HEK293T (cell line): ENCODE measurements around the gene HIC1.

Experiments
- CTCF ChIA-PET: fragments of 350-600 bp; formaldehyde crosslinking; extraction: SDS; loops from one replicate; lab custom pipeline; 2021; ENCODE audit warnings: antibody characterized with exemption, inconsistent platforms; lab: Yijun Ruan, JAX
- POLR2A ChIA-PET: fragments of 350-600 bp; formaldehyde crosslinking; extraction: SDS; loops from one replicate; lab custom pipeline; 2020; ENCODE audit warnings: antibody characterized with exemption, inconsistent platforms; lab: Yijun Ruan, JAX
- DNase-seq: peaks from one replicate; pipeline ENCODE4 v3.0.0; 2012; ENCODE audit warnings: mixed read lengths; ENCODE audit errors: extremely low spot score
- ARNT ChIP-seq: fragments of 450-650 bp; IDR thresholded peaks from 2 replicates; pipeline ENCODE4 v1.6.1; 2017; ENCODE audit warnings: mild to moderate bottlenecking
- BHLHE40 ChIP-seq: fragments of 450-650 bp; IDR thresholded peaks from 2 replicates; pipeline ENCODE4 v1.6.1; 2016; ENCODE audit warnings: mild to moderate bottlenecking, moderate library complexity, borderline replicate concordance
- CTBP1 ChIP-seq: fragments of 450-650 bp; IDR thresholded peaks from 2 replicates; pipeline ENCODE4 v1.6.1; 2016; ENCODE audit warnings: borderline replicate concordance
- ELF4 ChIP-seq: fragments of 450-650 bp; IDR thresholded peaks from 2 replicates; pipeline ENCODE4 v1.6.1; 2017; ENCODE audit warnings: antibody characterized with exemption
- FOXA1 ChIP-seq: fragments of 450-650 bp; IDR thresholded peaks from 2 replicates; pipeline ENCODE4 v1.6.1; 2016; ENCODE audit warnings: mild to moderate bottlenecking
- FOXK2 ChIP-seq: fragments of 450-650 bp; IDR thresholded peaks from 2 replicates; pipeline ENCODE4 v1.6.1; 2016; ENCODE audit warnings: mild to moderate bottlenecking
- FOXM1 ChIP-seq: fragments of 450-650 bp; IDR thresholded peaks from 2 replicates; pipeline ENCODE4 v1.6.1; 2017; ENCODE audit warnings: mild to moderate bottlenecking, borderline replicate concordance
- HDGF ChIP-seq: fragments of 450-650 bp; IDR thresholded peaks from 2 replicates; pipeline ENCODE4 v1.6.1; 2017; ENCODE audit warnings: antibody characterized with exemption, borderline replicate concordance
- L3MBTL2 ChIP-seq: fragments of 450-650 bp; conservative IDR thresholded peaks from 2 replicates; pipeline ENCODE4 v1.6.1; 2016; ENCODE audit warnings: mild to moderate bottlenecking
- LEF1 ChIP-seq: fragments of 450-650 bp; IDR thresholded peaks from 2 replicates; pipeline ENCODE4 v1.6.1; 2017; ENCODE audit warnings: mild to moderate bottlenecking, borderline replicate concordance
- NFRKB ChIP-seq: fragments of 450-650 bp; IDR thresholded peaks from 2 replicates; pipeline ENCODE4 v1.6.1; 2016; ENCODE audit warnings: mild to moderate bottlenecking, moderate library complexity
- SP1 ChIP-seq: fragments of 450-650 bp; IDR thresholded peaks from 2 replicates; pipeline ENCODE4 v1.6.1; 2017
- SUZ12 ChIP-seq: fragments of 450-650 bp; IDR thresholded peaks from 2 replicates; pipeline ENCODE4 v1.6.1; 2016; ENCODE audit warnings: mild to moderate bottlenecking
- TARDBP ChIP-seq: fragments of 450-650 bp; IDR thresholded peaks from 2 replicates; pipeline ENCODE4 v1.6.1; 2016
- ZNF384 ChIP-seq: fragments of 450-650 bp; IDR thresholded peaks from 2 replicates; pipeline ENCODE4 v1.6.1; 2016
- TF ChIP-seq, protein P1 (sequence below): fragments of 450-650 bp; IDR thresholded peaks from 2 replicates; pipeline ENCODE4 v1.6.1; 2016

HIC1 gene

GRCh38 chr17:2094891-2095535, 40.1 kb downstream of the HIC1 start:
- TF ChIP-seq ZNF384 = no peak
- no peak for TF ChIP-seq ARNT
- TF ChIP-seq, protein P1, sequence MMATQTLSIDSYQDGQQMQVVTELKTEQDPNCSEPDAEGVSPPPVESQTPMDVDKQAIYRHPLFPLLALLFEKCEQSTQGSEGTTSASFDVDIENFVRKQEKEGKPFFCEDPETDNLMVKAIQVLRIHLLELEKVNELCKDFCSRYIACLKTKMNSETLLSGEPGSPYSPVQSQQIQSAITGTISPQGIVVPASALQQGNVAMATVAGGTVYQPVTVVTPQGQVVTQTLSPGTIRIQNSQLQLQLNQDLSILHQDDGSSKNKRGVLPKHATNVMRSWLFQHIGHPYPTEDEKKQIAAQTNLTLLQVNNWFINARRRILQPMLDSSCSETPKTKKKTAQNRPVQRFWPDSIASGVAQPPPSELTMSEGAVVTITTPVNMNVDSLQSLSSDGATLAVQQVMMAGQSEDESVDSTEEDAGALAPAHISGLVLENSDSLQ = no peak
- TF ChIP-seq FOXK2 = no peak
- no peak for TF ChIP-seq SUZ12
- no peak for TF ChIP-seq NFRKB
- no peak for TF ChIP-seq HDGF
- TF ChIP-seq FOXA1 = no peak
- TF ChIP-seq BHLHE40 = no peak
- TF ChIP-seq CTBP1 = no peak
- no peak for TF ChIP-seq SP1
- no peak for TF ChIP-seq ELF4
- TF ChIP-seq TARDBP = no peak
- TF ChIP-seq L3MBTL2 = no peak
- DNase-seq = no peak
- CTCF ChIA-PET = interaction anchor here (1.1 to 1.9 kb wide), 2 partner anchors 8 to 150 kb away, joined by 3 to 5 read pairs; no protein-coding TSS in a partner anchor
- POLR2A ChIA-PET = no interaction called here

DNA sequence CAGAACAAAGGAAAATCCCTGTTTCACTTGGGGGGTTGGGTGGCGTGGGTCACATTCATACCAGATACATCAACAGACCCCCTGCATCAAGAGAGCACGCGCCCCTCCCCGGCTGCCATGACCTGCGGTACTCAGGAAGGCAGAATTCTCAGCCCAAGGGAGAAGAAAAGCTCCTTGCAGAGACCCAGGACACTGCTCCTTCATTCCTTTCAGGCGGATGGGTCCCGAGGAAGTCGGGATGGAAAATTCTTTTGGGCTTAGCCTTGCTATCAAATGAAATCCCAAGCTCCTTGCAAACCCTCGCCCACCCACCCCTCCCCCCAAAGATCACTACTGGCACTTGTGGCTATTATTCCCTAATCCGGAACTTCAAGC, 40.6 kb downstream of the HIC1 start:
- DNase-seq = no peak
- POLR2A ChIA-PET = no interaction called here
- CTCF ChIA-PET = interaction anchor here (1.9 kb wide), 1 partner anchor 149 kb away, joined by 5 read pairs; no protein-coding TSS in a partner anchor
- no peak for TF ChIP-seq ELF4
- TF ChIP-seq TARDBP = no peak

- ChIA-PET CTCF (interaction anchor here (0.8 kb wide), 1 partner anchor 143 kb away, joined by 3 read pairs; no protein-coding TSS in a partner anchor), POLR2A (no interaction called here)
- DNase-seq = peak; percentile 33
- TF ChIP-seq SUZ12 = no peak
- no peak for TF ChIP-seq ZNF384
- TF ChIP-seq TARDBP = no peak
- TF ChIP-seq BHLHE40 = no peak
- TF ChIP-seq, protein P1 = no peak
Measured at GRCh38 chr17:2101448-2102257, 46.8 kb downstream of the HIC1 start.

DNA sequence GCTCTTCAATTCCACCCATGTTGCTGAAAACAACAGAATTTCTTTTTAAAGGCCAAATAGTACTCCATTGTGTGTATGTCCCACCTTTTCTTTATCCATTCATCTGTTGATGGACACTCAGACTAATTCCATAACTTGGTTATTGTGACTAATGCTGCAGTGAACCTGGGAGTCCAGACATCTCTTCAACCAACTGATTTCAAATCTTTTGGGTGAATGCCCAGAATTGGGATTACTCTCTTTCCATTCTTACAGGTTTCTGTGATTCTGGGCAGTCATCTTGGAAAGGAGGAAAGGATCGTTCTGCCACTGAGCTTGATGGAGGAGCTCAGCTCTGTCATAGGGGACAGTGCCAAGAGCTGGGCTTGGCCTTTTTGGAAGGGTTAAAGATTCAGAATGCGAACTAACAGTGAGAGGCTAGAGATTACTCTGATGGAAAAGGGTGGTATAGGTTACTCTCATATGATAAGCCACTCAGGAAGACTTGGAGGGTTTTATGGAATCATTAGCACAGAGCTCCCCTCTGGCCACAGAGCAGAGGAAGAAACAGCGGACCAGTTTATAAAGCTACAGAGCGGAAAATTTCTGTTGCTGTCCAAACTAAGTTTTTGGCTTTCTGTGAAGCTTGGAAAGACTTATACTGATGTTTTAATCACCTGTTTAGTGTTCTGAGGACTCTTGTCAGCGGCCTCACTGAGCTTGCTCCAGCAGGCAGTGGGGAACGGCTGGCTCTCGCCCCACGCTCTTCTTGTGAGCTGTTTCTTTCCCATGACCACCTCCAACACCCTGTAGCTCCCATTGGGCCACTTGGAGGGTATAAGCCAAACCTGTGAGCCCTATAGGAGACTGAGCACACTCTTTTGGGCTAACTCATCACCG, 48.3 kb downstream of the HIC1 start:
- ChIA-PET CTCF (interaction anchor here (0.6 to 1.1 kb wide), 2 partner anchors 8 to 546 kb away, joined by 3 to 6 read pairs; no protein-coding TSS in a partner anchor), POLR2A (no interaction called here)
- TF ChIP-seq CTBP1 (no peak), NFRKB (no peak), ARNT (no peak), LEF1 (no peak), FOXM1 (no peak), FOXA1 (no peak)
- TF ChIP-seq, protein P1 = no peak
- DNase-seq = no peak

- CTCF ChIA-PET = no interaction called here
- TF ChIP-seq CTBP1 = no peak
- TF ChIP-seq NFRKB = no peak
- no peak for TF ChIP-seq ELF4
- TF ChIP-seq HDGF = no peak
- no peak for TF ChIP-seq ZNF384
- no peak for TF ChIP-seq SP1
- no peak for TF ChIP-seq TARDBP
- TF ChIP-seq, protein P1 = no peak
- no peak for TF ChIP-seq SUZ12
- no peak for TF ChIP-seq L3MBTL2
- TF ChIP-seq BHLHE40 = no peak
- no peak for TF ChIP-seq LEF1
- no peak for TF ChIP-seq FOXM1
- TF ChIP-seq ARNT = no peak
- no peak for TF ChIP-seq FOXA1
- no peak for TF ChIP-seq FOXK2
- DNase-seq = no peak
- POLR2A ChIA-PET = no interaction called here
Measured at GRCh38 chr17:2105663-2106062, 50.8 kb downstream of the HIC1 start.
